NCI-H2196 treated with DMSO at 0.1 percent for 48 hours (cell line): ENCODE data around the gene SH3BP5.

Experiments
- DNase-seq: peaks from one replicate; lab custom pipeline; 2025; ENCODE audit not compliant: unreplicated experiment; lab: John Stamatoyannopoulos, UW

Gene SH3BP5

DNA sequence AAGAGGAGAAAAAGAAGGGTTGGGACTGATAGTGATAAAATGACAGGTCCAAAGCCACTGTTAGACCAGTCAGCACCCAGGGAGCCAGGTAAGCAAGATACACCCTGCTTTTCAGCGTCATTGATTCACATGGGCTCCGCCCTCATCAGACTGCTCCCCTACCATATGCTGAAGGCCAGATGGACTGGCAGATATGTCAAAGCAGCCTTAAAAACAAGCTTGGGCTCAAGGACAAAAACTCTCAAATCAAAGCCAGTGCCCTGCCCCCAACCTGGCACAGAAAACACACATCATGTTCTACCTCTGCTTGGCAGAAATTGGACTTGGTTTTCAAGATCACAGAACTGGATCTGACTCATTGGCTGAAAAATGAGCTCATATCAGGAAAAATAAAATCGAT, 33.4 kb downstream of the SH3BP5 start:
- DNase-seq = no peak

DNA sequence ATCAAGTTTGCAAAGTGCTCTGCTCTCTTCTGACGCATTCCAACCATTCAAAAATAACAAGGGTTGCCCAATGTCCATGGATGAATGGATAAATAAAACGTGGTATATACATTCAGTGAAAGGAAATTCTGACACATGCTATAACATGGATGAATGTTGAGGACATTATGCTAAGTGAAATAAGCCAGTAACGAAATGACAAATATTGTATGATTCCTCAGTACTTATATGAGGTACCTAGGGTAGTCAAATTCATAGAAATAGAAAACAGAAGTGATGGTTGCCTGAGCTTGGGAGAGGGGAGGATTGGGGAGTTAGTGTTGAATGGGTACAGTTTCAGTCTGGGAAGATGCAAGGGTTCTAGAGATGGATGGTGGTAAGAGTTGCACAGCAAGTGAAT, 33.9 kb downstream of the SH3BP5 start:
- DNase-seq = no peak

- no peak for DNase-seq
These were observed 34.6 kb downstream of the SH3BP5 start for GRCh38 chr3:15297608-15298350.

- DNase-seq = no peak
These were observed 36.9 kb downstream of the SH3BP5 start for GRCh38 chr3:15295506-15295905.

GRCh38 chr3:15294929-15295328, 37.5 kb downstream of the SH3BP5 start:
- no peak for DNase-seq

DNA sequence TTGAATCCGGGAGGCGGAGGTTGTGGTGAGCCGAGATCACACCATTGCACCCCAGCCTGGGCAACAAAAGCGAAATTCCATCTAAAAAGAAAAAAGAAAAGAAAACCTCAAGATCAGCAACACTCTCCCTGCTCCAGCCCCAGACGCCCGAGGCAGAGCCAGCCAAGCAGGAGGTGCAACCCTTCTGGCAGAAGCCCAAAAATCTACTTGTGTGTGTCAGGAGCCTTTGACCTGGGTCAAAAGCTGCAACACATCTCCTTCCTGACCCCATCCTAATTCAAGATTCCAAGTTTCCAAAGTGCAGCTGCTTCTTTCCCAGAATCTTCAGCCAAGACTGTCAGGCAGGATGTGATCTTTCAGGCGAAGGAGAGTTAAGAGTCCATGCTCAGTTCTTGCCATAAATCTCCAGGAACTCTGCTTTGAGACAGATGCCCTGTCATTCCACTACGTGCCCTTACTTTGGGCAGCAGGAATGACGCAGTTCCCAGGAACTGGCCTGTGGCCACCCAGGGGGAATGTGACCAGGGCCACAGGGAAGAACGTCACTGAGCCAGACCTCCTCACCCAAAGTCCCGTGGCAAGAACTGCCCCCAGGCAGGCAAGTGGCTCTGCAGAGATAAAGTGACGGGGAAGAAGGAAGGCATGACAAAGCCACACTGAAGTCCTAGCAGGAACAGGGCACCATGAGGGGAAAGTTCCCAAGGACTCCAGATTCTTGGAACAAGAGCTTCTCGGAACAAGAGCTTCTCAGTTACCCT, 39.4 kb downstream of the SH3BP5 start:
- DNase-seq = no peak

GRCh38 chr3:15291589-15292541, 40.5 kb downstream of the SH3BP5 start:
- no peak for DNase-seq

- DNase-seq = no peak
These were observed 41.6 kb downstream of the SH3BP5 start for GRCh38 chr3:15290736-15291135.

GRCh38 chr3:15289661-15290060, 42.7 kb downstream of the SH3BP5 start:
- DNase-seq = no peak

- no peak for DNase-seq
These were observed 43.9 kb downstream of the SH3BP5 start for GRCh38 chr3:15288331-15289035.

DNA sequence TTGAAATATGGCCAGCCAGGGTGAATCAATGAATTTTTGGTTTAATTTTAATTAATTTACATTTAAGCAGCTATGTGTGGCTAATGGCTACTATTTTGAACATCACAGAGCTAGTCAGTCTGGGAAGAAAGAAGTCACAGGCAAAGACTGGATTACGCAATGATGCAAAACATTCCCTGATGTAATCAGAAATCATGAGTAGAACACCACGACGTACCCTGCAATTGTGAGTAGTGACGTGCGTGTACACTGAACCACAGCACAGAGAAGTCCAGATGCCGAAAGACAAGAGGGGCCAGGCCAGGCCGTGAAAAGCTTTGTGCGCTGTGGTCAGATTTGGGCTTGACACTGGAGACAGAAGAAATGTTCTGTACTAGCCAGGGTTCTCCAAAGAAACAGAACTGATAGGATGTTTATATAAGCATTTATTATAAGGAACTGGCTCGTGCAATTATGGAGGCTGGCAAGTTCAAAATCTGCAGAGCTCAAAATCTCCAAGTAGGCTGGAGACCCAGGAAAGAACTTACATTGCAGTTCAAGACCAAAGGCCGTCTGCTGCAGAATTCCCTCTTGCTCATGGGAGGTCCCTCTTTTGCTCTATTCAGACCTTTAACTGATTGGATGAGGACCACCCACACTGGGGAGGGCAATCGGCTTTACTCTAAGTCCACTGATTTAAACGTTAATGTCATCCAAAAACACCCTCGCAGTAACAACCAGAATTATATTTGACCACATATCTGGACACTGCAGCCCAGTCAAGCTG, 44.6 kb downstream of the SH3BP5 start:
- DNase-seq = no peak

DNA sequence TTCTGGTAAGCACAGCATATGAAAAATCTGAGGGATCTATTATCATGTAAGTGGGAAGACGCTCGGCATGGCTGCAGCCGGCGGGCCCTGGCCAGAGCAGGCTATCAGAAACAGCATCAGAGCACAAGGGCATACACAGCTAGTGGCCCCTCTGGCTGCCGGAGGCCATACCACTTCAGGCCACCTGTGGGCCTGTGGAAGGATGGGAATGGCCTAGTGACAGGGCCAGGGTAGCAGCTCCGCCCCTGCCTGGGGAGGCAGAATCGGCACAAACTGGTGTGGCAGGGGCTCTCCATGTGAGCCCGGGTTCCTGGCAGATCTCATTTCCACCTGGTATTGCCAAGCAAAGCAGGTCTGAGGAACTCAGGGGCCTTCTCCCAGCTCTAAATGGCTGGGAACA, 46.4 kb downstream of the SH3BP5 start:
- no peak for DNase-seq

DNA sequence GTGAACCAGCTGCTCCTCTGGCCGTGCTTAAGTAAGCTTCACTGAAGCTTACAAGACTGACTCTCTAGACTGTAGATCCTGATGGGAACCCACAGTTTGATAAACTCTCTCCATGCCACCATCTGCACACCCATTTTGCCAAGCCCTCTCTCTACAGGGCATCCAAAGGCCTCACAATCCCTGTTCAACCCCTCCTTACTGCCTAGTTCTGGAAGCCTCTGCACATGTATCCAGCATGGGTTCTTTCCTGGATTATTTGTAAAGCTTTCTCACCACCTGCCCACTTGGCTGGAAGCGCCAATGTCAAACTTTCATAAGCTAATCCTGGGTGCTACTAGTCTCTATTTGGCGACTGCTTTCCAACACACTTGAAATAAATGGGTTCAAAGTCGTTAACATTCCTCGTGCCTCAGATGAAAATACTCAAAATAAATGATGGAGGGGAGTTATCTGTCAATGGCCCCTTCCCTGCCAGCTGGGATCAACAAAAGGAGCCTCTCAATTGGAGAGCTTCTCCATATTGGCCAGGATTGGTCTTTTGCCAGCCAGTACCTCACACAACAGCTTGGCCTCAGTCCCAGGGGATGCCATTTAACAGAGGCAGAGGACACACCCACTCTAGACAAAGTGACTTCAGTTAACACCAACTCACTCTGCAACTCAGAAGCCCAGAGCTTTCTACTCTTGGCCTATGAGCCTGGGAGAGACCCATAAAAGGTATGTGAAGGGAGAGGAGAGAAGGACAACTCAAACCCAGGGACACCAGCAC, 48.1 kb downstream of the SH3BP5 start:
- peak; percentile 68 for DNase-seq

DNA sequence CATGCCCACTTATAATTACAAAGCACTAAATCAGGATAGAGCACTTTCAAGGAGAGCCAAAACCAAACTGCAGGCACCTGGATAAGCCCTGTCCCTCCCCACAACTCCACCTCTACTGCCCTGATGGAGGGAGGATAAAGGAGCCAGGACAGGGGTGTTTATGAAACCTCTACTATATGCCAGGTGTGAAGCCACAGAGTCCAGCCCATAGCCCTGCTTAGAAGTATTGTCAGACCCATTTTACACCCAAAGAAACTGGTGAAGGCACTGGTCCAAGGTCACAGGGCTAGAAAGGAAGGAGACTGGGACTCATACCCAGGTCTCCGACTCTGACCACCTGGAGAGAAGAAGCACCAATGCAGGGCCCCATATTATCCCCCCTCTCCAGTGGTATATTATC, 48.7 kb downstream of the SH3BP5 start:
- no peak for DNase-seq

GRCh38 chr3:15281817-15282216, 50.6 kb downstream of the SH3BP5 start:
- no peak for DNase-seq

- no peak for DNase-seq
These were observed 51.4 kb downstream of the SH3BP5 start for GRCh38 chr3:15280853-15281532.

- DNase-seq = no peak
These were observed 52.5 kb downstream of the SH3BP5 start for GRCh38 chr3:15279671-15280402.

DNA sequence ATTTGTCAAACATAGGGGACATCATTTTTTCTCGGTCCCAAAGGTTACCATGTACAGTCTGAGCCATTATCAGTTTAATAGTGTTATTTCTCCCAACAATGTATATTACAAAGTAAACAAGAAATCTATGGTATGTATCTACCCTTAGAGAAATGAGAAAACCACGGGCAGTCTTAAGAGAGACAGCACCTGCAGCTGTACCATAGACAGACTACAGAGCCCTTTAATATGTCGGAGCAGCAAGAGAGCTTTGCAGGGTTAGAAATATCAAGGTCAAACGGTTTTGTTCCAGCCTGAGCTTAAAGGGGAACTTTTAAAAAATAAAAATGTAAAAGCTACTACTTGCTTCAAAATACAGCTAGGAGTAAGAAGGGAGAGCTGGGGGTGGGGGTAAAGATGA, 53.2 kb downstream of the SH3BP5 start:
- no peak for DNase-seq
